HG03103 (cell line): ENCODE measurements around the gene TLE4.
"Not testable (repeated sequence)": the region's sequence is repeated elsewhere in the genome, so short reads cannot be mapped to it uniquely, and the experiment has no call there.

Source experiments
- ATAC-seq: cut with Tn5 transposase; IDR thresholded peaks from one replicate; pipeline ENCODE4 v1.9.1; 2021; ENCODE audit warnings: low read depth; ENCODE audit not compliant: unreplicated experiment

TLE4 gene

DNA sequence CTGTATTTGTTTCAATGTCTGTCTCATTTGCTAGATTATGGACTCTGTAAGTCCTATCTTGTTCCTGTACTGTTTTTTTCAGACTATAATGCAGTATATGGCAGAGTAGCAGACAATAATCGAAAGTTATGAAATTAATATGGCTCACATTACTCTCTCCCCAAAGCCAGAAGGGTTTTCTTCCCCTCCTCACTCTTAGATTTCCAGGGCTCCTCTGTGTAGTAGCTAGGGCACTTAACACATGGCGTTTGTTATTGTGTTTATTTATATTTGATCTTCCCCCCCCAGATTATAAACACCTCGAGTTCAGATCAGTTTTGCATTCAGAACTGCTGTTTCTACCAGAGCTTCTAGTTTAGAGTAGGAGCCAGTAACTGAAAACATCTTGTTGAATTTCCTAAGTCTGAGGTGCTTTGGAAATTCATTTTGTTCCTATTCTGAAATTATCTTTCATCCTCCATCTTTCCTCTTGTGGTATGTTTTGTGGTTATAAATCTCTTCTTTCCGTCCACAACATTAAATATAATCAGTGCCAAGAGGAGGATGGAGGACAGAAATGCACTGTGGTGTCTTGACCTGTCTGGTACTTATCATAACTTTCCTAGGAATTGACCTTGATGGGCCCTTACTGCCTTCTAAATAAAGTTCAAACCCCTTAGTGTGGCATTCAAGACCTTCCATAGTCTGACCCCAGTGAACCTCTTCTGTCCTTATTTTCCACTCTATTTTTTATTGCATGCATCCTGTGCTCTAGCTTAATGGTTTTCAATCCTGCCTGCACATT is 27.0 kb downstream of the TLE4 start:
- ATAC-seq, result no peak

DNA sequence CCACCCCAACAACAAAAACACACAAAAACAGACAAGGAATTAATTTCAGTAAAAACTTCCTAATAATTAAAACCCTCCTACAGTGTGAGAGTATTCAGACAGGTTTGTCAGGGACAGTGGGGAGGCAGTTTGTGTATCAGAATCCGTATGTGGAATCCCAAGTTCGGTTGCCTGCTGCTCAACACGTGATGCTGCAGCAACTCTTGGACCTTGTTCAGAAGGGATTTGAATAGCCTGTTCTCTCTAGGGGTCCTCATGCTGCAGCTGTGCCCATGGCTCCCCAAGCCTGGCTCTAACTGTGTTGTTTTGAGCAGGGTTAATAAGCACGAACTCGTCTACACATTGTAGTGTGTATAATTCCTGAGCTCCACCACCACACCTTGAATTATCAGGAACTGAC is 28.7 kb downstream of the TLE4 start:
- ATAC-seq, result no peak

DNA sequence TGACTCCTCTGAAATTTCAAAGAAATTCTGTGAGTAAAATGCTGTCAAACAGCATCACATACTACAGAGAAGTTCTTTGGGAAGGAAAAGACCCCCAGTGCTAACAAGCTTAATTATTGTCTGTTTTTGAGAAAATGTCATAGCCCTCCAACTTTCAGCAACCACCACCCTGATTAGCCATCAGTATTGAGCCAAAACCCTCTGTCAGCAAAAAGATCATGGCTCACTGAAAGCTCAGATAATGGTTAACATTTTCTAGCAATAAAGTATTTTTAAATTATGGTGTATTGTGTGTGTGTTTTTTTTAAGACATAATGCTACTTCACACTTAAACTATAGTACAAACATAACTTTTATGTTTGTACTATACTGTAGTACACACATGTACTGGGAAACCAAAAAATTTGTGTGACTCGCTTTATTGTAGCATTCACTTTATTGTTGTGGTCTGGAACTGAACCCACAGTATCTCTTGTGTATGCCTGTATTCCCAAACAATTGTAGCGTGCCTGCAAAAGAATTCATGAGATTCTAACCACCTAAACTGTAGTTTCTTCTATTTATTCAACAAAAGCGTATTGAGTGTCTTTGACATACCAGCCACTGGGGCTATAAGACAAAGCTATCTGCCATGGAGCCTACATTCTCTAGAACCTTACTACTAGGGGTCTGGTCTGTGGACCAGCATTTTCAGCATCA is 31.6 kb downstream of the TLE4 start:
- ATAC-seq, result no peak

DNA sequence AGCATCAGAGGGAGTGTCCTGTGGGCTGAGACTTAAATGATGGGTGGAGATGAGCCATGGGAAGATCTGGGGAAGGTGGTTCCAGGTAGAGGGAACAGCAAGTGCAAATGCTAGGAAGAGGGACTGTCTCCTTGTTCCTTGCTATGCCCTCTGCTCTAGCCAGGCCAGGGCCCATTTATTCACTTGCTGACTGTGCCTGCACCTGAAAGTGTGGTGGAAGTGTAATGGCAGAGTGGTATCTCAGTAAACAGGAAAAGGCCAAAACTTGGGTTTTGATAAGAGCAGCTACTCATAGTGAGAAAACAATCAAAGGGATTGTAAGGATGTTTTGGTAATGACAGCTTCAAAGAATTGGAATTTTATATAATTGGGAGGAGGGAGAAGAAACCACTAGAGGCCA is 32.4 kb downstream of the TLE4 start:
- ATAC-seq, result no peak

DNA sequence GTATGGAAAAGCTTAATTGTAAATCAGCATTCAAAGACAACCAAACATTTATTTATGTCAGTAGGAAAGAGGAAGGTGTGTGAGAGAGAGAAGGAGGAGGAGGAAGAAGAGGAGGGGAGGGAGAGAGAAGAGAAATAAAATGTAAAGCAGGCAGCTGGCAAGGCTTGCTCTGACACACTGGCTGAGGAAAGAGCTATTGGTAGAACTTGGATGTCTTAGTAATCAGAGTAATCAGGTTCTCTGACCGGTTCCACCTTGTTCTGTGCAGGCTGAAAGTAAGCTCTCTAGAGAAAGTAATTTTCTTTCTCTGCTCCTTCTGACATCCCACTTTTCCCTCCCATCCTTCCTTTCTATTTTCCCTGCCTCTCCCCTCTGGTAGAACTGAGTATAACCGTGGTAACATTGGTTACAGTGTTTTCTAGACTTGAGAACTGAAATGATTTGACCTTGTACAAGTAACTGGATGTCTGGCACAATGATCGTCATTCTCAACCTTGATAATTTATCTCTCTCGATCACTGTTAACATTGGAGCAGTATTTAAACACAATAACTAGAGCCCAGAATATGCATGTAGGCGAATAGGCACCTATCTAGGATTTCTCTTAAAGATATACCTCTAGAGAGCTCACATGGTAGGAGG is 33.3 kb downstream of the TLE4 start:
- no peak for ATAC-seq

DNA sequence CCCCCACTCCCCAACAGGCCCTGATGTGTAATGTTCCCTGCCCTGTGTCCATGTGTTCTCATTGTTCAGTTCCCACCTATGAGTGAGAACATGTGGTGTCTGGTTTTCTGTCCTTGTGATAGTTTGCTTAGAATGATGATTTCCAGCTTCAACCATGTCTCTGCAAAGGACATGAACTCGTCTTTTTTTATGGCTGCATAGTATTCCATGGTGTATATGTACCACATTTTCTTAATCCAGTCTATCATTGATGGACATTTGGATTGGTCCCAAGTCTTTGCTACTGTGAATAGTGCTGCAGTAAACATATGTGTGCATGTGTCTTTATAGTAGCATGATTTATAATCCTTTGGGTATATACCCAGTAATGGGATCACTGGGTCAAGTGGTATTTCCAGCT is 34.8 kb downstream of the TLE4 start:
- ATAC-seq, result not testable (repeated sequence)

DNA sequence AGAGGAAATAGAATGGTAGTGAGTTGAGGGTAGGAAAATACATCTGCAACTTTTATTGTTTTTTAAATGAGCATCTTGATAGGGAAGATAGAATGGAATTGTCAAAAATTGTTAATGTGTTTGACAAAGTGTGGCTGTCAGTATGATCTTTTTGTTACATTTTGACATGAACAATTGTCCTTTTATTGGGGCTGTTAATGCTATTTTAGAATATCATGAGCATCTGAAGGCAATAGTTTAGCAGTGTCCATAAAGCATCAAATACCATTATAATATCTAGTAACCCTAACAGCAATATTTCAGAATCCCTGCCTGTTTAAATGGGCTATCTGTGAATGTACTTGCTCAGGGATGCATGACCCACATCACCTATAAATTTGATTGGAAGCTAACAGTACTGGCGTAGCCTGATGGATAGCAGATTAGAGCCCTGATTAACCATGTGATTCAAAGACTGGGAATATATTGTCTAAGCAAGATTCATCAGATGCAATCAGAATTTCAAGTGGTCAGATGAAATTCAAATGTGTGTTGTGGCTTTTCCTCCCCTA is 37.8 kb downstream of the TLE4 start:
- ATAC-seq, result no peak

DNA sequence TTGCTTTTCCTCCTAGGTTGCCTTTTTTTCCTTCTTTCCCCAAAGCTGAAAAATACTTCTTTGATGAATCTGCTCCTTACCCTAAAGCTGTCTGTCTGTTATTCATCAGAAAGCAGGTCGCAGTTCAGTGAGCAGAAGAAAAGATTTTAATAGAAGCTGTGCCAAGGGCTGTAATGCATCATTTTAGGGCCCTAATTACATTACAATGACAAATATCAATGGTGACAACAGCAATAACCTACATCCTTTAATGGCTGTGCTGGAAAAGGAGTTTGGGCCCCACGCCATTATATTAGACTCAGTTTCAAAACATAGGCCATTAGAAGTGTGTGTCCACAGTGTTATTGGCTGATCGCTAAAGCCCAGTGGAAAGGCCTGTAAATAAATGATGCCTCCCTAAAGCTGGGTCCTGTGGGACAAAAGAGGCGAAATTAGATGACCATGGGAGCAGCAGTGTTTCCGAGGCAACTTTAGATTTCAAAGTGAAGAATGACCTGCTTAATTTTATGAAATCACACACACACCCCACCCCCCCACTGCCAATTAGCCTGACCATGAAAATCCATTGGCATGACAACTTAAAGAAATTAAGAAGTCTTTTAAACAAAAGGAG is 38.4 kb downstream of the TLE4 start:
- no peak for ATAC-seq

DNA sequence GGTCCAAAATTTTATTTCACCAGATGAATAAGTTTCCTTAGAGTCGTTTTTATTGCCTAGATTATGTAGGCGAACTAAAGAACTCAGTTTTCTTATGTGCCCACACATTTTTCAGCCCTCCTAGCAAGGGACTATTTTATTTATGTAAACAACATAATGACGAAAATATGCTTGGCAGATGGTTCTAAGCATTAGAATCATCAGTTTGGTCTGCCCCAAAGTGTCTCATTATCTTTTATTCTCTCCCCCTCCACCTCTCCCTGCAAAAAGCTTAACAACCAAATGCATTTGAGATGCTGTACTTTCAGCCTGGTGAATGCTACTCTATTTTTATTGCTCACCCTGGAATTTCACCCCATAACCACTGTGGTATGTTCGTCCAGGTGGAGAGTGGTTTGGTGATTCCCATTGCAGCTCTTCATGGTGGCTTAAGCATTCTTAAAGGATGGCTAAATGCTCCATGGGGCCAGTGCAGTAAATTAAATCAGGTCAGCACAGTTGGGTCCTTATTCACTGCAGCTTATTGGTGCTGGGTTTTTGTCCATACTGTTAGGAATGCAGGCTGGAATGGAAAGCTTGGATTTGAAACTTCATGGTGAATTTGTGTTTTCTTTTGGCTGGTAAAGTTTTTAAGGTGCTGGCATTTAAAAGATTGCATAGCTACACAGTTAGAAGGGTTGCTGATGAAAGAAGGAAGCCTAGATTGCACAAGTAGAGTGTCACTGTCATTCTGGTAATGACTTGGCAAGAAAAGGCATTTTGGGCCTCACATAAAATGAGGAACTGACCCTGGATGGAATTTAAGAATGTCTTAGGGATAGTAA is 39.2 kb downstream of the TLE4 start:
- ATAC-seq, result peak; percentile 91

DNA sequence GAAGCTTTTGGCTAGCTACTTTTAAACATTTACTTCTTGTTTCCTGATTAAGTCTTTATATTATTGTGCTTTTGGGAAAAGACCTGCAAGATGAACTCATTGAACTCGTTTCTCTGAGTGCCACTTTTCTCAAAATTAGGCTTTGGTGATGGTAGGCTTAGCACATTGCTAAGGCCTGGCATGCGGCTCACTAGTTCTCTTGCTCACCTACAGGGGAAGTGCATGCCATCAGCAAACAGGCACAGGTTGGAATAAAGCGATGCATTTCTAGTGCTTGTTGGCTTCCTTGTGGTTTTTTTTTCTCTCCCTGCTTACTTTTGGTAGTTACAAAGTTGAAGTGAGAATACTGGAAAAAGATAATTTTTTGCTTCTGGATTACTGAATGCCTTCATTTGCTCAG is 41.4 kb downstream of the TLE4 start:
- no peak for ATAC-seq

DNA sequence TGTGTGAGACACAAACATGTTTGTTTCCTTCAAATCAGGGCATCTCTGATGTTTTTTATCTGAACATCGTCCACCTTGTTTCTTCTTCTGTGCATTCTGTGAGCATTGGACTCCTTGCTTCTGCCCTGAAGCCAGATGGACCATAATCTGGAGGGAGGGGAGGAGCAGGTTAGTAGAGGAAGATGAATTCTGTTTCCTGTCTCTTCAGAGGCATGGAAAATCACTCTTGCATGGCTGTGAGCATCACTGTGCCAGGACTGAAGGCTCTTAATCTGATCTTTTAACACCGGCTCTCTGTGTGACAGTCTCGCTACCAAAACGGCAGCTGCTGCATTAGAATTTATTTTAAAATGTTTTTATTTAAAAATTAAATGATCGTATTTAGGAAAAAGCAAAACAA is 43.3 kb downstream of the TLE4 start:
- ATAC-seq, result no peak

DNA sequence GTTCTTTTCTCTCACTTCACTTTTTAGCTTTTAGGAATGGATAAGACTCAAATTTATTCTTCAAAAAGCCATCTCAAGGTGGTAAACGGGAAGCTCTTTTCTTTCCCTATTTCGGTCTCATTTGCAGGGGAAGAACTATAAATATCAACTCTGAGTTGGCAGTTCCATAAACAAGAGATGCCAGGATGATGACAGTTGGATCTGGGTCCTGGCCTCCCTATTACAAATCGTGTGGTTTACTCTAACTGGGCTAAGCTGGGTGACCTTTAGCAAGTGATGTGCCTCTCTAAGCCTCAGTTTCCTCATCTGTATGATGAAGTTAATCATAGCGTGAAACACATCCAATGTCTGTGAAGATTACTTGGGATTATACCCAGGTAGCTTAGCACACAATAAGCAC is 44.2 kb downstream of the TLE4 start:
- no peak for ATAC-seq

DNA sequence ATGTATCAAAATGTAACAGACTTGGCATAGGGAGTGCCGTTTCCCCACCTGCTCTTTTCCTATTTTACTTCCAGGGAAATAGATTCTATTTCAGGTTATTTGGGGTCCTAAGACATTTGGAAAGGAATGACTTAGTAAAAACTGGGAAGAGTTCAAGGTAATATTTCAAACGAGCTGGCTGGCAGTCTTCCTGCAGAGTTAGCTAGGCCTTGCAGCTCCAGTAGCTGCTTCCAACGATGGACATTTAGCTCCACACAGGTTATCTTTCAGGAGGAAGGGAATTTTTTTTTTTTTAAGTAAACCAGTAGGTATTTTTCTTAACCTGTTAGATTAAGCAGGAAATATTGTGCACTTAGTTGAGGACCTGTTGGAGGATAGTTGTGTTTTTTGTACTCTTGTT is 45.2 kb downstream of the TLE4 start:
- ATAC-seq, result no peak

DNA sequence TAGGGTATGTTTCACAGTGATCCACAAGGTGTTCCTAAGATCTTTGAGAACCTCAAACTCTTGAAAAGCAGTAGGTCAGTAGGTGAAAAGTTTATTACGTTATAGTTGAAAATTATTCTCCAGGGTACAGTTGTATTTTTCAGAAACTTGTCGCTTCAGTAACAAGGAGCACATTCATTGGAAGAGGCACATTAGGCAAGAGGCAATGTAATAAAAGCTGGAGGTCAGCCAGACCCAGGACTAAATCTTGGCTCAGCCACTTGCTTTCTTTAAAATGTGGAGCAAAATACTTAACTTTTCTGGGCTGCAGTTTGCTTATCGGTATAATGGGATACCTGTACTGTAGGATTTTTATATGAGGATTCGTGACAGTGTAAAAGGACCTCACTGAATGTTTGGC is 45.6 kb downstream of the TLE4 start:
- no peak for ATAC-seq

DNA sequence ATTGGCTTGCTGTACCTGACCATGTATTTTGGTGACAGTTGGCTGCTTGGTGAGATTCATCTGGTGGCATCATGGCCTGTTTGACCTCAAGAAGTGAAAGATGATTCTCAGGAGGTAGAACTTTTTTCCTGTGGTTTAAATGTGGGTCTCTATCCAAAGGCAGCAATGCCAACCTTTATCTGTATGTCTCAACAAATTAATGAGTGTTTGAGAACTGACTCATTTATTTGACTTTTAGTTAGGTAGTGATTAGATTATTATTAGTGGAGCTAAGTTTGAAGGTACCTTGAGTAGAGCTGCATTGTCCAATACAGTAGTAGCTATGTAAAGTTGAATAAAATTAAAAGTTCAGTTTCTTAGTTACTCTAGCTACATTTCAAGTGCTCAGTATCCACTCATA is 48.2 kb downstream of the TLE4 start:
- ATAC-seq, result no peak

DNA sequence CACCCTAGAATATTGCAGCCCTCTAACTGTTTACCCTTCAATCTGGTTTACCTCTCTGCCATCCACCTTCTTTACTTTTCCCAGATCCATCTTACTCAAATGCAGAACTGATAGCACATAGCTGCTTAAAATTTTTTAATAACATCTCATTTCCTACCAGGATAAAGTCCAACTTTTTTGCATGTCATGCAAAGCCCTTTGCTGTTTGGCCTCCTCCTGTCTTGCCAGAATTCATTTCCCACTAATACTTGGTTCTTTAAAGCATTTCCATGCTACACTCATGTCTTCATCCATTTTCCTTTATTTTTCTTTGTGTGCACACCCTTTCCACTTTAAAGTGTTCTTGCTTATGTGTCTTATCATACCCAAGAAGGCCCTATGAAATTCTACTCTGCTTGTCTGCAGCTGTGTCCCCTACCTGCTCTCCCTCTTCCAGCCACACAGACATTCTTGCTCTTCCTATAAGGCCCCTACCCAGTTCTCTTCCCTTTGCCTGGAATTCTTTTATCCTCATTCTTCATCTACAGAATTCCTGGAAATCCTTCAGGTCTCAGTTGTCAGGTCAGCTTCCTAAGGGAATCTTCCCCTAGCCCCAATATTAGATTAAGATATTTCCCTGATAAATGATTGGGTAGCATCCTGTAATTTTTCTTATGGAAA is 50.3 kb downstream of the TLE4 start:
- no peak for ATAC-seq

DNA sequence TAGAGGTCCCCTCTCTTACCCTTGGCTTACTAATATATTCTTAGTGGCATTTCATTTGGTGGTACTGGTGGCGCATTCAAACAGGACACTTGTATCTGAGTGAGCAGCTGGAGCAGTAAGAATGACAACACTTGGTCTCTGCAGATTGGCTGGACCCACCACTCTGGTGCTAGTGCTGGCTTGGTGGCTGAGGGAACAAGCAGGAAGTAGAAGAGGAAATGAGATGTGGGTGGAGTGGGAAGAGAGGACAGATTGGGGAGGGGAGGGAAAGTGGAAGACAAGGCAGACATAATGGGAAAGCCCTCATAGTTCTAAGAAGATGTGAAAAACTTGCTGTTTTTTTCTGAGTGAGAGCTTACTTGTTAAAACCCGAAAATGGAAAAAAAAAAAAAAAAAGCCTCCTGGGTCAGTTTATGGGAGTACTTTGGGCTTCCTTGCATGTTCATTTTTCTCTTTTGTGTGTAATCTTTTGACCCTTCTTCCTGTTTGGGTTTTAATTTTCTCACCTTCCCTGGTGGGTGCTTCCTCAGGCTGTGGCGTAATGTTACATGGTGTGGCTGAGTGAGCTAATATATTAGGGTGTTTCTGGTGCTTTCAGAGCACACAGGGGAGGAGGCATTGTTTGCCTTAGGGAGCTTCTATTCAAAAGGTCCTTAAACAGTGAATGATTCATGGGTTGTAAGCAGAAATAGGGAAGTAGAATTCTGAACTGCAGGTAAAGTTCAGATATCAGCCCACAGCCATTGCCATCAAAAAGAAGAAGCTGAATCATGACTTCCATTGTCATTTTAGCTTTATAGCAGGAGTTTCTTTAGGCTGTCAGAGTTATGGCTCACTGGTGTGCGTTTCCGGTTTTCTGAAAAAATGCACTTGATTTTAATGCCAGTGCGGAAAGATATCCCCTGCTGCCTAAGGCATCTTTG is 52.3 kb downstream of the TLE4 start:
- ATAC-seq, result peak; percentile 95

DNA sequence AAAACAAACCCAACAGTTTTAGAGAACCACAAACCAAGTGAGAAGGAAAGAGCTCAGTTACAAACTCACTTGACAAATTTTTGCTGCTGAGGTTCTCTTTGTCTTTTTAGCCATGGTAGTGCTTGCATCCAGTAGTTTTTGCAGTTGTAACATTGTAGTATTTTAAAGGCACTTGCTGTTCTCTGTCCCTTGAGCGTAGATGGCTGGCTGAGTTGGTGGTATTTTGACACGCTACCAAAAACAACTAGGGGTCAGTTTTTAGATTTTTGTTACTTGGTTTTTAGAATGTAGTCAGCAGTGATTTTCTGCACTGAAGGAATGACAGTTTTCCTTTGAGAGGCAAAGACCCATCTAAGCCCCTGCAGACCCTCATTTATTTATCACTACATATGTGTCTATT is 58.0 kb downstream of the TLE4 start:
- ATAC-seq, result no peak
